CD4-positive, alpha-beta T cell treated with Interleukin-2 at 100 ng/mL for 4 hours (primary cell): ENCODE data around the gene MBNL2.
"Not testable (repeated sequence)": the region's sequence is repeated elsewhere in the genome, so short reads cannot be mapped to it uniquely, and the experiment has no call there.

ENCODE experiments used
- DNase-seq: peaks from one replicate; pipeline ENCODE4 v3.0.0-alpha.2; 2020; ENCODE audit warnings: low spot score

The MBNL2 gene

DNA sequence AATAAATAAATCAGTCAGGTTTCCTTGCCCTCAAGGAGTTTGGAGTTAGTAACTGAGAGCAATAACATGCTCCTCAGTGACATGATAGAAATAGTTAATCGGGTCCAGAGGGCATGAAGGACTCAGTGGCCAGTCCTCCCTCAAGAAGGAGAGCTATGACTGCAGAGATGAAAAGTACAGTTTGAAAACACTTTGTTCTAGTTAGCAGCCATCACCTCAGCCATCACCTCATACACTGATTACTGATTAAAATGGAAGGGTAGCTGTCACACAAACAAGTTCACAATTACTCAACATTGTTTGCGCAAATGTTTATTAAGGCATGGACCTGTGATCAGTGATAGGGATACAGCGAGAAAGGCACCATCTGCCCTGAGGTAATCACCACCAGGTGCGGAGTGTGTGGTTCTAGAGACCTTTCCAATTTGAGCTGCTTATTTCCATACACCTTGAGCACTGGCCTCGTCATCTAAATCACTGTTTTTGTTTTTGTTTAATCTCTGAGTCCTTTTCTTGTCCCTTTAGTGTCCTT, 126.5 kb downstream of the MBNL2 start:
- no peak for DNase-seq

DNA sequence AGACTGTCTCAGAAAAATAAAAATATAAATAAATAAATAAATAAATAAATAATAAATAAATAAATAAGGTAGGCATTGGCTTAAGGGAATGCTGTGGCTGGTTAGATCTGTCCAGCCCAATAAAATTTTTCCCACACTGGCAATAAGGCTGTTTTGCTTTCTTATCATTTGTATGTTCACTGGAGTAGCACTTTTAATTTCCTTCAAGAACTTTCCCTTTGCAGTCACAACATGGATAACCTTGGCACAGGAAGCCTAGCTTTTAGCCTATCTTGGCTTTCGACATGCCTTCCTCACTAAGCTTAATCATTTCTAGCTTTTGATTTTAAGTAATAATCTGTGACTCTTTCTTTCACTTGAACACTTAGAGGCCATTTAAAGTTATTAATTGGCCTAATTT, 129.9 kb downstream of the MBNL2 start:
- not testable (repeated sequence) for DNase-seq

DNA sequence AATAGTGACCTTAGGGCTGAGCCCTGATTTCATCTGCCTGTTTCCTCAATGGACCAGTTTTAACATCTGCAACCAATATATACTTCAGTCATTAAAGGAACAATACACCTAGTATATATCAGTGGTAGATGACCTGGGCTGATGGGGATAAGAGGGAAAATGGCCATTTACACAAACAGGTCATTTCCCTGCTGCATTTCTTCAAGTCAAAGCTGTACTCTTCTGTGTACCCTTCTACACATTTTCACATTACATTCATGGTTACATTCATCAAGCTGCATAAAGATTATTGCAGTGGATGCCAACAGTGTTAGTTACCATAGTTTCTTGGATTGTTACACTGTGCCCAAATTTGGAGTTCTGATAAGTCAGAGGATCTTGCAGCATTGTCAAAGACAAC, 130.7 kb downstream of the MBNL2 start:
- DNase-seq = no peak

DNA sequence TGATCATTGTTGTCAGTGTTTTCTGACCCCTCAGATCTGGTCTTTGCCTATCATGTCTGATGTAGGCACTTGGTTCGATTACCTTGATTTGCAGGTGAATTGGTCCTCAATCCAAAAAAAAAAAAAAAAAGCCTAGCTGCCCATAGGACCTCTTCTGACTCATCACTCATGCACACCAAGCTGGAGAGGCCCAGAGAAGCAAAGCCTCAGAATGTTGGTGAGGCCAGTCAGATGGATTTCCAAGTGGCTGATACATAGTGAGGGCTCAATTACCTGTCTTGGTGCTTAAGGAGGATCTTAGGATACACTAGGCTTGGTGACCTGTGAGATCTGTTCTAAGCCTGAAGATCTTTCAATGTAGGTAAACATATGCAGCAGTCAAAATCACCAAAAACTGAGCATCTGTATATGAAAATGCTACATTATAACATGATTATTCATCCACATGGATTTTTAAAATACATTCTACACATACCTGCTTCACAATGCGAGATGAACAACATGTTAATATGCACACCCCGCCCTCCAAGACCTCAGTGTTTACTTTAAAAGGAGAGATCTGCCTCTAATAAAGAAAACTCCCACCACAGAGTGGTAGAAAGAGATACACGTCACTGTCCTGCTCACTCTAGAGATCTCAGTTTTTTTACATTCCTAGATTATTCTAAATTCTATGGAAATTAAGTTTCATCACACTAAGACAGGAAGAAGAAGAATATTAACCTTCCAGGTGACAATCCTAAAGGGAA, 132.0 kb downstream of the MBNL2 start:
- DNase-seq = no peak

DNA sequence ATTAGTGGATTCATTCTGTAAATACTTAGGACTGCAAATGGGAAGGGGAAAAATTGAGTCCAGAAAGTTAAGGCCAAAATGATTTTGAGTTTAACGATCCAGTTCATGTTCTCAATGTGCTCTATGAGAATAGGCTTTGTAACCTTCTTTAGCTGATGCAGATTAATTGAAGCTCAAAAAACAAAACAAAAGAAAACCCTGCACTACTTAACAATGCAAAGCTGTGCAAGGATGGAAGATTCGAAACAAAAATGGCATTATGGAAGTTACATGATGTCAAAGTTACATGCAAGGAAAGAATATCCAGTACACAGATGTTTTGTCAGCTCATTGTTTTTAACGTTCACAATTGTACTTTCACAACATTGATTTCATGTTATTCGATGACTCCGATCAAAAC, 132.7 kb downstream of the MBNL2 start:
- no peak for DNase-seq

DNA sequence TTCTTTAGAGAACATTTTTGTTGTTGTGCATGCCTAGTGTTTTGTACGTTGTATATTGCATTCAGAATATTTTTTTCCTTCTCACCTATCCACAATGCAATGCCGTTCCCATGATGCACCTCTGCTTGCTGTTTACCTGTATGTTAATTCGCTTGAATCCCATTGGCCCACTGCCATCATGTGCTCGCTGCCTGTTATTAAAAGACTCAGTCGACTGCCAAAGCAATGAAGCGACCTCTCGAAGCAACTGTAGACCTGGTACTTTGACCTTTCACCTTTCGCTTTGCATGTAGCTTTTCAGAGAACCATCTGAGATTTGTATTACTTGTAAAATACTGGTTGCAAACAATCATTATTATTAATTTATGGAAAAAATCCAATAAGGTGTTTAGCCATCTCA, 134.5 kb downstream of the MBNL2 start:
- no peak for DNase-seq

DNA sequence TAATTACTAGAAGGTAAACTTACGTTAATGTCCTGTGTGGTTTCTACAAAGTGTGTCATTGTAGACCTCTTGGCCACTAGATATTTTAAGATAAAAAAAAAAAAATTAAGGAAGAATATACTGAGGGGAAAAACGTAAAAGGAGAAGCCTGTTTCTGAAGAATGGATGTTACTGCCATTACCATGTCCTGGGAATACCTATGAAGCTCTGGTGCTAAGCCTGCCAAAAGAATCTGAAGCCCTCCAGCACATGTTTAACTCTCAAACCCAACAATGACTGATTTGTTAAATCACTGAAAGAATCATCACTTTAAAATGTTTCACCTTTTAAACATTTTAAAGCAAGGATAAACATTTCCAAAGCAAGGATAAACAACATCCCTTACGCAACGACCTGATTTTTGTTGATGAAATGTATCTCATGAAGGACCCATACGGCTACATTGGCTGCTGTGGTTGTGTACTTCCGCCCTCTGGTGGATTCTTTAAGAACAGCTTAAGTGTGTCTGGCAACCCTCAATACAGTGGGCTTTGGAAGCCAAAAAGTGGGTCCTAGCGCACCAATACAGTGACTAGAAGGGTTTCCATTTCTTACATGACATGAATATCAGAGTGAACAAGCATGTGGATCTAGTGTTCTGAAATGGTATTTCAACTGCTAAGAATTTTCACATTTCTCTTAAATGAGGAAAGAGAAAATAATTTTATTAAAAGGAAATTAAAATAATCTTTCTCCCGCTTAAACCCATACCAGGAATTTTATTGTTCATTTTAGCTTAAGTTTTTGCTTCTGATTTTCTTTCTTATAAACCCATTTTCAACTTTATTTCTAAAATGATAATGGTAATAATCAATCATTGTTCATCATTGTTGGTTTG, 137.3 kb downstream of the MBNL2 start:
- DNase-seq = peak; percentile 69

DNA sequence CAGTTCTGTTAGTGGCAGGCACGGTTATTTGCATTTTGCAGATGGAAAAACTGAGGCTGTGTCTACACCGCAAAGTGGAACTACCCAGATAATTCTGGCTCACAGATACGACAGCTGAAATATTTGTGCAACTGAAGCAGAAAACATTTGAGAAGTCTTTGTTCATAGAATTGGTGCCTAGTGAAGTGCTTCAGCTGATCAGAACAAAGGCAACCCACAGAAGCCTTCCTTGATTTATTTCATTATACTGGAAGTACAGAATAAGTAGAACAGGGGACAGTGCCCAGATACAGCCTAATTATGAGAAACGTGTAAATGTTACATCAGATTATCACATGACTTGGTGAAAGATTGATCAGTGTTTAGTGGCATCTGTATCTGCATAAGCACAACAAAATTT, 138.5 kb downstream of the MBNL2 start:
- DNase-seq = no peak

DNA sequence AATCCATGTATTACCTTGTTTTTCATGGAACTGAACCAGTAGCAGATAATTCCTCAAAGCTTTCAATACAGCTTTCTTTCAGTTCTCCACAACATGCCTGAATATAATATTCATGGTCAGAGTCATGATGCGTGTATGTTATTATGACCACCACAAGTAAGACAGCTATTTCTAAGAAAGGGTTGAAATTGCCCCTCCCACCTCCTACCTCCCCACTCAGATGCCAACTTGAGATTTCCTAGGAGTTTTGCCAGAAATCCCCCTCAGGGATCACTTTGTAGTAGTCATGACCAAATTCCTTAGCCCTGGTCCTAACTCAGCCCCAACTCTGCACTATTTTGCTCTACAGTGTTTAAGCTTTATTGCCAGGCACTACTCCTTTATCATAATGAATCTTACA, 141.9 kb downstream of the MBNL2 start:
- DNase-seq = no peak

DNA sequence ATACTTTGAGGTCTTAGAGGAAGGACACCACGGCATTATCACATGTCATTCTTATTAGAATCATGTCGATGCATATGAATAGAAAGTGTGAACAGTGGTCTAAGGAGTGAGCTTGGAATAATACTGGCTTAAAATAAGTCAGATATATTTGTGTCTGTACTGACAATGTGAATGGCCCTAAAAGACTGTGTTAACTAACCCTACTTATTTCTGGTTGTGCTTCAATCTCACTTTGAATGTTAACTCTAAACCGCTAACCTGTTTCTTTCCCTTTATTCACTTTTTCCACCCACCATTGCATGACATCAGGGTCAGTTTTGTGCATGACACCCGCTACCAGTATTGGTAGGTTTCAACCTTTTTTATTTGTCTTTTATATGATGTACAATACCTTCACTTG, 142.7 kb downstream of the MBNL2 start:
- no peak for DNase-seq

DNA sequence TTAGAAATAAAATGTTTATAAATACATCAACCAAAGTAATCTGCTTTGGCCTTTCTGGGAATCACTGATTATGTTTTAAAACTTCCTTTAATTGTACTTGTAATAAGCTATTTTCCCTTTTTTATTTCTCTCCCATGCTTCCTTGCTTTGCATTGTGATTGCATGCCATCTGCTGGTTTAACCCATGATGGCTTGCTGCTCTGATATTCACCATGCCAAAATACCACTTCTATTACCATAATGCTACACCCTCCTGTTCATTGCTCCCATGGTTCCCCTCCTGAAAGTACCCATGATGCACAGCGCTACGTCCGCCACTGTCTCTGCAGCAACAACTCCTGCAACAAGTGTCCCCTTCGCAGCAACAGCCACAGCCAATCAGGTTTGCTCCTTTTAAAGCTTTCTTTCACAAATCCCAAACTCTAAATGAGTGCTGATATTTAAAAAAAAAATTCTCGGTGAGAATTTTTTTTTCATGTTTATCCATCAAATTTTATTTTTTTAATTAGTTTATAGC, 144.1 kb downstream of the MBNL2 start:
- no peak for DNase-seq

DNA sequence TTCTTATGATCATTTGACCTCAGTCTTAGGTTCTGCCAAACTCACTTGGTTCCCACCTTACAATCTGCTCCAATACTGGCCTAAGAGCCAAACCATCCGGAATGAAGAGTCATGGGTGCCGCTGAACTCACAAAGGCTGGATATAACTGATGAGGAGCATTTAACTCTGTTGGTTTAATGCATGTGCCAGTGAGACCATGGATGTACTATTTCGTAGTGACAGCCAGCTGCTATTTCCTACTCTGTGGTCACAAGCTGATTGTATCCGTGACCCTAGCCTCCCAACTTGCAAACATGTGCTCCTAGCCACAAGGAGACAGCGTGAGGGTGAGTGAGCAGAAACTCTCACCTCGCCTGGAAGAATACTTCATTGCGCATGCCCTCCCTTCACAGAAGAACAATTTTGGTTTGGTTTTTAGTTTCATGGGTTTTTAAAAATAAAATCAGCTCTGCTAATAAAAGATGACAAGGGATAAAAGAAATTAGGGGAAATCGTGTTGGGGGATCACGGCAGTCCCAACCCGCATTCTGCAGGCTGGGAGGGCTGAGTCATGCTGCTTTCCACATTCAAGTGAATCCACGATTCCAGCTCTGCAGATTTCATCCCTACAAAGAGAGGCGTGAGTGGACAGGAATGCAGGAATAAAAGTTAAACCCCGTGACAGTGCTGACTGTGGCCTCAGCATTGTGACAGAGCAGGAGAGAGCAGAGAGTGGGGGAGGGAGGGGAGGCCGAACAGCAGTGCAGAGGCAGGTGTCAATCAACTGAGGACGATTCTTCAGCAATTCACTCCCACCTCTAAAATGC, 145.1 kb downstream of the MBNL2 start:
- DNase-seq = no peak

DNA sequence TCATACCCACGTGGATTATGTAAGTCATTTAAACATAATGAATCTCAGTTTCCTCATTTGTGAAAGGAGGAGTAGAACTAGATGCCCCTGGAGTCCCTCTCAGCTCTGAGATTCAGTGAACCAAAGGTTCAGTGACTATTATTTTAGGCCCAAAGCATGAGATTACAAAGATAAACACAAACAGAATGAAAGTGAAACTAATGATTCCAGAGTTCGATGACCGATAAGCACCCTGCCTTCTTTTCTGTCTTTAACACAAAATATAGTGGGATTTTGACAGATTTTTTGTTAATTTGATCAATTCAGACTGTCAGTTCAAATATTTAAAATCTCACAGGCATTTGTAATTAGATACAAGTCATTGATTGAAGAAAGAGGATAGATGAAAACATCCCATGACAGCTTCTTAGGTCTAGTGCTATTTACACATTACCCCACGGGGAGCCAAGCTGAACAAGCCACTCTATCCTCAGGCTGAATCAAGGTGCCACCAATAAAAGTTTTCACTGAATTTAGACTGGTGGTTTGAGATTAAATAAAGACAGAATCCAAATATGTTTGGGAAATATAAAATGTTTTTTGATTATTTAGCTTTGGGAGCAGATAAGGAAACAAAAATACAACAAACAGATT, 147.2 kb downstream of the MBNL2 start:
- peak; percentile 17 for DNase-seq

DNA sequence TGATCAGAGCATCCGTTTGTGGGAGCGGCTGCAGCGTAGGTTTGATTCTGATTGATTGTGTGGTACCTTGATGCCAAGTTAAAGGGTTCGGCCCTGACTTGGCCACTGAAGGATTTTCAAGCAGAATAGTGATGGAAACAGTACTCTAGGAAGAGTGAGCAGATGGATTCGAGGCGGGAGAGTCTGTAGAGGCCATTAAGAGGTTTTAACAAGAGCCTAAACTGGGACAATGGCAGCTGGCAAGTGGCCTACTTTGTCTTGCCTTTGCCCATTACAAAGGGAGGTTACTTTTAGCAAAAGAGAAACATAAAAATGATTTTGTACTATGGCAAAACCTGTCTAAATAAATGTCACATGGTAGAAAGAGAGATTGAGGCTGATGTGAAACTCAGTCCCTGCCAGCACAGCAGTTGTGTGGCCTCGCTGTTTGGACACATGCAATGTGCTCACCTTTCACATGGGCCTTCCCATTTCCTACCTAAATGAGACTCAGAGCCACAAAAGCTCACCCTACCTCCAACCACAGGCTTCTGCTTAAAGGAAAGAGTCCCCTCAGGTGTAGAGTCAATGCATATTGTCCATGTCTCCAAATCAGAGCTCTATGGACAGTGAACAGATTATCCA, 149.5 kb downstream of the MBNL2 start:
- DNase-seq = no peak

DNA sequence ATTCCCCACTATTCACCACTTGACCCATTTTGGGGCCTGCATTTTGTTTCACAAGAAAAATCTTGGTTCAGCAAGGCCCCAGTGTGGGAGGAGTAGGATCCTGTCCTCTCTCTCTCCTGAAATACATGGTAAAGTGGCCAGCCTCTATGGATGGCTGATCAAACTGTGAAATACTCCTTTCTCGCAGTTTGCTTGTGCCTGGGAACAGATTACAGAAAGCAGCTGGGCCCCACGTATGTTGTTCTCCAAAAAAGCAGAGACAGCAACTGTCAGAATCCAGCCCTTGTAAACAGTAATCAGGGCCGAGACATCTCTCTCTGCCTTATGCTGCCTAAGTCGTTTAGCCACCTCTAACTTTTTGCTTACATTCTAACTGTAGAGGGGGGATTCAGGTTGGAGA, 150.8 kb downstream of the MBNL2 start:
- no peak for DNase-seq

DNA sequence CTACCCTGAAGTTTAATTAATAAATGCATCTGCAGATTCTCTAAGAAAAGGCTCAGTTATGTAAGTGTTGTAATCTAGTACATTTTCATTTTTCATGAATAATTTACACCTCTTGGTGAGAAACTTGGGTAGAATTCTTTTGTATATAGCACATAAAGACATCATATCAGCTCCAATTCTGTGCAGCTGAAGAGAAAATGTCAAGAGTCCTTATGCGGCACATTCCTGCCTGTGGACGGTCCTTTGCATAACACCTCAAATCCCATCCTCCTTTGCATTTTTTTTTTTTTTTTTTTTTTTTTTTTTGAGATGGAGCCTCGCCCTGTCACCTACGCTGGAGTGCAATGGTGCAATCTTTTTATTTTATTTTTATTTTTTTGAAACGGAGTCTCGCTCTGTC, 151.7 kb downstream of the MBNL2 start:
- no peak for DNase-seq

DNA sequence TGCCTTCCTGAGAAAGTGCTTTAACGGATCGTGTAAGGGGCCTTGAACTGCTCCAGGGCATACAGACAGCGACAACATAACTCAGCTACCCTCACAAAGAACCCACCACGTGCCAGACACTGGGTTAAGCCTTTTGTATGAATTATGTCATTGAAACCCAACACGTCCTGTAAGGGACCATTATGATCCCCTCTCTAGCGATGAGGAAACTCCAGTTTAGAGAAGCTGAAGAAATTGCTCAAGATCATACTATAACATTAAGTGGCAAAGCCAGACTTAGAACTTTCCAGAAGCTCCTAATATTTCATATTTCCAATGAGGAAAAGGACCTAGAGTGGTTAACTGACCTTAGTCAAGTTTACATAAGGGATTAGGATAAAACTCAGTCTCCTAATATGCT, 154.8 kb downstream of the MBNL2 start:
- no peak for DNase-seq

DNA sequence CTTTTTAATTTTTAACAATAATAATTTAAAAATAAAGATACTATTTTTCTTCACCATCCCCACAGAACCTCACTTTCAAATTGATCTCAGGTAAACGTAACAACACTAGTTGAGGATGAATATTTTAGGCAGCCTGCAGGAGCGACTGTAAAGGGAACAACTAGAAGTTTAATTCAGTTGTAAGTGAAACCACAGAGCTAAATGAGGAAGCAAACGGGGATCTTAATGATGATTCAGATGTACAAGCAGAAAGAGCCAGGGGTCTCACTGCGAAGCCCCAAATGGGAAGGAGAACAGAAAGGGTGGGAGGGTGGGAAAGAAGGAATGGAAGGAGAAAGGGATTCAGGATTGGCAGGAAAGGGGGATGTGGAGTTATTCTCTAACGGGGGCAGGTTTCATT, 157.3 kb downstream of the MBNL2 start:
- DNase-seq = no peak

DNA sequence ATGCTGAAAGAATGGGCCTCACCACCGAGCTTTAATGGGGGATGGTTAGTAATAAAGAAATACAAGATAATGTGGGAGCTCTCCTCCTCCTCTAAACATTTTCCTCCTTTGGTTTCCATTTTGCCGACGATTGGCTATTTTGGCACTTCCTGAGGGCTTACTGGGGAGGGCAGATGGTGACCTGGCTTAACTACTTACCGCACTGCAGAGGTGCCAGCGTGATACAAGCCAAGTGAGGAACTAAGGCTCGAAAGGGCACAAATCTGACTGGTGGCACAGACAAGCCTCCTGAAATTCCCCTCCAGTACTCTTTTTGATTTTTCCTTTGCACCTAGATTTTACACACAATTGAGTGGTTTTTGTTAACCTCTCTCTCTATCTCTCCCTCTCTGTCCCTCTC, 158.6 kb downstream of the MBNL2 start:
- DNase-seq = no peak

DNA sequence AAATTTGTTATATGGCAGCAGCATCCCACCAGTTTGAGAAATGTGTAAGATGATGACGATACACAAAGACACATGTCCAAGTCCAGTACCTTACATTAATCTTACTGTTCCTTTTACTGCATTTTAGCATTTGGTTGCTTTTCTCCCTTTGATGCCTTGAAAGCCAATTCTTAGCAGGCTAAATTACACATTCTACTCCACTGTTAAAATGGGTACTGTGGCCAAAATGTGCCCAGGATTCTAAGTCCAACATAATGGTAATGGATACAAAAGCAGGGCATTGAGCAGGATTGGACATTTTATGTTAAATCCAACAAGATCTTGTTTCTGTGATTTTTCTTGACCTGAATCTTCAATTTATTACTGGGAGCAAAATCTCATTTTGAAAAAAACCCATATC, 159.1 kb downstream of the MBNL2 start:
- no peak for DNase-seq

DNA sequence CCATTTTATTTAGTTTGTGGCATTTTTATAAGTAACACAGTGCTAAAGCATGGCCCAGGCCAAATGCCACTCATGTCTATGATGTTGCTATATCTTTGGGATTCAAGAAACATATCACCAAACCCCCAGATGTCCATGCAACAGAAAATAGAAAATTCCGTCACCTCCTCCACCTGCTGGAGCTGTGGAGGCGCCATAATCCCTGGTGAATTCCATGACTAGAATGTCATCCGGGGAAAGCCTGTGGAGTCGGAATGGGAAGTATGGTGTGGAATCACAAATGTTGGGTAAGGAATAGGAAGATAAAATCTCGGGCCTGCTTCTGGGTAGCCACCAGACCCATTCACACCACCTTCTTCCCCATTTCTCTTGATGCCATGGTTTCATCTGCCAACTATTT, 160.1 kb downstream of the MBNL2 start:
- DNase-seq = no peak
